K562 (cell line): ENCODE results near the gene RHOBTB3. TPM values are rescaled to one million over a fixed set of nuclear protein-coding genes. Genes with fewer than 3 reads are reported as not detected.

Source experiments
- E2F3 ChIP-seq: fragments of 250-450 bp; sonication (Bioruptor Pico); IDR thresholded peaks from 2 replicates; pipeline ENCODE4 v1.4.0; 2020; ENCODE audit warnings: mild to moderate bottlenecking
- ETV1 ChIP-seq: fragments of 450-650 bp; conservative IDR thresholded peaks from 2 replicates; pipeline ENCODE4 v1.6.1; 2016; ENCODE audit warnings: missing genetic modification characterization, control low read depth, low read depth, missing compliant biosample characterization
- EWSR1 ChIP-seq: fragments of 450-650 bp; IDR thresholded peaks from 2 replicates; pipeline ENCODE4 v1.6.1; 2018; ENCODE audit warnings: borderline replicate concordance, mild to moderate bottlenecking, low read depth, moderate library complexity; ENCODE audit not compliant: partially characterized antibody
- FUS ChIP-seq: fragments of 200-400 bp; formaldehyde crosslinking; optimal IDR thresholded peaks from 2 replicates; pipeline ENCODE3; 2017; ENCODE audit warnings: low read depth, low read length
- GTF2E2 ChIP-seq: fragments of 200-800 bp; sonication (Bioruptor generic); IDR thresholded peaks from 2 replicates; pipeline ENCODE4 v1.6.1; 2016; ENCODE audit warnings: missing genetic modification characterization, missing compliant biosample characterization
- NR3C1 ChIP-seq: sonication (generic); formaldehyde crosslinking; IDR thresholded peaks from 2 replicates; pipeline ENCODE4 v1.8.1; 2022; ENCODE audit warnings: missing genetic modification reagents
- POLR3G ChIP-seq: IDR thresholded peaks from 2 replicates; pipeline ENCODE4 v1.6.1; 2011; ENCODE audit not compliant: insufficient read length, insufficient replicate concordance; ENCODE audit errors: extremely low read depth
- SIN3A ChIP-seq, 2 experiments: fragments of 150-350 bp in 1 of 2; IDR thresholded peaks; 2 replicates each; pipeline ENCODE4 v1.6.1; 2011 to 2016; ENCODE audit warnings: borderline replicate concordance in 2 of 2, low read depth in 2 of 2, low read length in 2 of 2, mild to moderate bottlenecking in 2 of 2, moderate library complexity in 2 of 2; ENCODE audit not compliant: control insufficient read depth in 1 of 2
- SIX5 ChIP-seq, 2 experiments: IDR thresholded peaks; 2 replicates each; pipeline ENCODE4 v1.6.1; 2011; ENCODE audit warnings: low read length in 2 of 2, borderline replicate concordance in 1 of 2, low read depth in 1 of 2, mild to moderate bottlenecking in 1 of 2, moderate library complexity in 1 of 2; ENCODE audit not compliant: insufficient read depth in 1 of 2
- STAG1 ChIP-seq: sonication (generic); formaldehyde crosslinking; IDR thresholded peaks from 2 replicates; pipeline ENCODE4 v1.5.0; 2020; ENCODE audit warnings: missing genetic modification reagents, borderline replicate concordance
- YBX1 ChIP-seq: fragments of 450-650 bp; IDR thresholded peaks from 2 replicates; pipeline ENCODE4 v1.7.1; 2016; ENCODE audit warnings: mild to moderate bottlenecking
- ZNF263 ChIP-seq: sonication (generic); formaldehyde crosslinking; IDR thresholded peaks from 2 replicates; pipeline ENCODE4 v1.8.0; 2022; ENCODE audit warnings: mild to moderate bottlenecking, missing genetic modification reagents, borderline replicate concordance
- ZNF76 ChIP-seq: fragments of 250-450 bp; sonication (Bioruptor Pico); IDR thresholded peaks from 2 replicates; pipeline ENCODE4 v1.4.0; 2020; ENCODE audit warnings: mild to moderate bottlenecking, moderate library complexity, borderline replicate concordance
- ZSCAN29 ChIP-seq: fragments of 450-650 bp; IDR thresholded peaks from 2 replicates; pipeline ENCODE4 v1.6.1; 2017
- polyA plus RNA-seq, 8 experiments: library from polyadenylated mRNA; depleted of rRNA in 4 of 8; stranded (reverse) in 5 of 8; unstranded in 3 of 8; fragments of >200 nt; fragmentation: Nextera tagmentation in 2 of 8; fragmentation: Illumina TruSeq in 1 of 8; extraction: Ambion mirVana in 2 of 8; extraction: Trizol in 1 of 8; gene quantifications; 2 replicates each; pipeline versions ENCODE4 v1.2.1 to v1.2.3, GENCODE V29; 2011 to 2014; ENCODE audit warnings: inconsistent platforms in 1 of 8, missing spikeins in 1 of 8
- total RNA-seq, 7 experiments: library from RNA; depleted of rRNA in 6 of 7; stranded (reverse); fragments of >200 nt in 6 of 7; fragmentation: Illumina TruSeq in 2 of 7; extraction: Trizol in 2 of 7; gene quantifications; 2 replicates each; pipeline versions ENCODE4 v1.2.1 to v1.2.3, GENCODE V29; 2011 to 2021; ENCODE audit warnings: low replicate concordance in 1 of 7
- TF ChIP-seq, protein P1 (sequence below): fragments of 450-650 bp; IDR thresholded peaks from 2 replicates; pipeline ENCODE4 v1.6.1; 2018; ENCODE audit warnings: mild to moderate bottlenecking, low read depth; ENCODE audit not compliant: partially characterized antibody
- TF ChIP-seq, protein P2 (sequence below): sonication (generic); formaldehyde crosslinking; IDR thresholded peaks from 2 replicates; pipeline ENCODE4 v1.4.0; 2020; ENCODE audit warnings: mild to moderate bottlenecking, missing genetic modification reagents
- TF ChIP-seq, protein P3 (sequence below): fragments of 200-800 bp; sonication (Bioruptor generic); IDR thresholded peaks from 2 replicates; pipeline ENCODE4 v1.6.1; 2017; ENCODE audit warnings: missing genetic modification characterization, missing compliant biosample characterization
- TF ChIP-seq, protein P4 (sequence below): fragments of 450-650 bp; IDR thresholded peaks from 2 replicates; pipeline ENCODE4 v1.6.1; 2017; ENCODE audit warnings: antibody characterized with exemption

Gene RHOBTB3
- total and polyA plus RNA-seq, 9 of the 15 experiments (the other 6 are each of a cell fraction or from before 2014, with no cell fraction given) = 39.7 to 143 (median 115) TPM

DNA sequence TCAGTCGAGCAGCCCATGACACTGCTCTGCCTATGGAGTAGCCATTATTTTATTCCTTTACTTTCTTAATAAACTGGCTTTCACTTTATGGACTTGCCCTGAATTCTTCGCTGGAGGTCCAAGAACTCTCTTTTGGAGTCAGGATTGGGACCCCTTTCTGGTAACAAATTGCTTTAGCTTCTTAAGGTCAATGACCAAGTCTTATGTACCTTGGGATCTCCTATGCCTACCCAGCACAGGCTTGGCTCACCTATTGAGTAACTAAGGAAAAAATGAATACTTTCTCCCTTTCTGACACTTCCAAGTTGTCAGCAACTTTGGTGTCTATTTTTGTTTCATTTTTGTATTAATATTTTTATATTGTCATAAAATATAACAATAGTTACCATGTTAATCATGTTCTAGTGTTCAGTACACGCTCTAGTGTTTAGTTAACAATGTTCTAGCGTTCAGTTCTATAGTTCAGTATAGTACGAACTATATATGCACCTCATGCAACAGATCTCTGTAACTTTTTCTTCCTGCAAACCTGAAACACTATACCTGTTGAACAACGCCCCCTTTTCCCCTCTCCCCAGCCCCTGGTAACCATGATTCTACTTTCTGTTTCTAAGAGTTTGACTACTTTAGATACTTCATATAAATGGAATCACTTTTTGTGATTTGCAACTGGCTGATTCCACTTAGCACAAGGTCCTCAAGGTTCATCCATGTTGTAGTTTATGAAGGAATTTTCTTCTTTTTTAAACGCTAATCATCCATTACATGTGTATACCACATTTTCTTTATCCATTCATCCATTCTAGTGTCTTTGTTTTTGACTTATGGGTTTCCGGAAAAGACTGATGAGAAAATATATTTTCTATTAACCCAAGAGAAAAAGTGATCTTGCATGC lies 1.8 kb upstream of the RHOBTB3 start (continued):
- TF ChIP-seq, protein P1, sequence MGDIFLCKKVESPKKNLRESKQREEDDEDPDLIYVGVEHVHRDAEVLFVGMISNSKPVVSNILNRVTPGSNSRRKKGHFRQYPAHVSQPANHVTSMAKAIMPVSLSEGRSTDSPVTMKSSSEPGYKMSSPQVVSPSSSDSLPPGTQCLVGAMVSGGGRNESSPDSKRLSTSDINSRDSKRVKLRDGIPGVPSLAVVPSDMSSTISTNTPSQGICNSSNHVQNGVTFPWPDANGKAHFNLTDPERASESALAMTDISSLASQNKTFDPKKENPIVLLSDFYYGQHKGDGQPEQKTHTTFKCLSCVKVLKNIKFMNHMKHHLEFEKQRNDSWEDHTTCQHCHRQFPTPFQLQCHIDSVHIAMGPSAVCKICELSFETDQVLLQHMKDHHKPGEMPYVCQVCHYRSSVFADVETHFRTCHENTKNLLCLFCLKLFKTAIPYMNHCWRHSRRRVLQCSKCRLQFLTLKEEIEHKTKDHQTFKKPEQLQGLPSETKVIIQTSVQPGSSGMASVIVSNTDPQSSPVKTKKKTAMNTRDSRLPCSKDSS = no peak
- TF ChIP-seq NR3C1 (CRISPR knock-in tag) = no peak
- TF ChIP-seq, protein P2, sequence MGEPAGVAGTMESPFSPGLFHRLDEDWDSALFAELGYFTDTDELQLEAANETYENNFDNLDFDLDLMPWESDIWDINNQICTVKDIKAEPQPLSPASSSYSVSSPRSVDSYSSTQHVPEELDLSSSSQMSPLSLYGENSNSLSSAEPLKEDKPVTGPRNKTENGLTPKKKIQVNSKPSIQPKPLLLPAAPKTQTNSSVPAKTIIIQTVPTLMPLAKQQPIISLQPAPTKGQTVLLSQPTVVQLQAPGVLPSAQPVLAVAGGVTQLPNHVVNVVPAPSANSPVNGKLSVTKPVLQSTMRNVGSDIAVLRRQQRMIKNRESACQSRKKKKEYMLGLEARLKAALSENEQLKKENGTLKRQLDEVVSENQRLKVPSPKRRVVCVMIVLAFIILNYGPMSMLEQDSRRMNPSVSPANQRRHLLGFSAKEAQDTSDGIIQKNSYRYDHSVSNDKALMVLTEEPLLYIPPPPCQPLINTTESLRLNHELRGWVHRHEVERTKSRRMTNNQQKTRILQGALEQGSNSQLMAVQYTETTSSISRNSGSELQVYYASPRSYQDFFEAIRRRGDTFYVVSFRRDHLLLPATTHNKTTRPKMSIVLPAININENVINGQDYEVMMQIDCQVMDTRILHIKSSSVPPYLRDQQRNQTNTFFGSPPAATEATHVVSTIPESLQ (CRISPR knock-in tag) = no peak; the same call in 1 of the 2 replicates
- peak; percentile 99; the same call in 1 of the 2 replicates for TF ChIP-seq GTF2E2 (tag)
- TF ChIP-seq ZSCAN29 = no peak
- TF ChIP-seq FUS = no peak
- no peak for TF ChIP-seq ETV1 (tag)
- TF ChIP-seq, protein P3, sequence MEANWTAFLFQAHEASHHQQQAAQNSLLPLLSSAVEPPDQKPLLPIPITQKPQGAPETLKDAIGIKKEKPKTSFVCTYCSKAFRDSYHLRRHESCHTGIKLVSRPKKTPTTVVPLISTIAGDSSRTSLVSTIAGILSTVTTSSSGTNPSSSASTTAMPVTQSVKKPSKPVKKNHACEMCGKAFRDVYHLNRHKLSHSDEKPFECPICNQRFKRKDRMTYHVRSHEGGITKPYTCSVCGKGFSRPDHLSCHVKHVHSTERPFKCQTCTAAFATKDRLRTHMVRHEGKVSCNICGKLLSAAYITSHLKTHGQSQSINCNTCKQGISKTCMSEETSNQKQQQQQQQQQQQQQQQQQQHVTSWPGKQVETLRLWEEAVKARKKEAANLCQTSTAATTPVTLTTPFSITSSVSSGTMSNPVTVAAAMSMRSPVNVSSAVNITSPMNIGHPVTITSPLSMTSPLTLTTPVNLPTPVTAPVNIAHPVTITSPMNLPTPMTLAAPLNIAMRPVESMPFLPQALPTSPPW (CRISPR knock-in tag) = no peak; the same call in 1 of the 2 replicates
- no peak for TF ChIP-seq E2F3 (CRISPR knock-in tag)
- TF ChIP-seq ZNF263 = no peak
- TF ChIP-seq POLR3G = no peak
- TF ChIP-seq SIN3A (IDR thresholded peaks at IDR 0.05; ENCODE audit: borderline replicate concordance in 2 of 2, control insufficient read depth in 1 of 2, low read depth in 2 of 2, low read length in 2 of 2) = 0 out of 4 replicates have a peak, but pooled peaks of 1 of the 2 experiments have one; percentile 63
- peak; percentile 82 for TF ChIP-seq EWSR1
- no peak for TF ChIP-seq YBX1
- no peak for TF ChIP-seq STAG1 (CRISPR knock-in tag)
- TF ChIP-seq SIX5 (IDR thresholded peaks at IDR 0.05; ENCODE audit: borderline replicate concordance in 1 of 2, insufficient read depth in 1 of 2, low read depth in 1 of 2, low read length in 2 of 2) = no peak
- no peak for TF ChIP-seq ZNF76 (CRISPR knock-in tag)
- TF ChIP-seq, protein P4, sequence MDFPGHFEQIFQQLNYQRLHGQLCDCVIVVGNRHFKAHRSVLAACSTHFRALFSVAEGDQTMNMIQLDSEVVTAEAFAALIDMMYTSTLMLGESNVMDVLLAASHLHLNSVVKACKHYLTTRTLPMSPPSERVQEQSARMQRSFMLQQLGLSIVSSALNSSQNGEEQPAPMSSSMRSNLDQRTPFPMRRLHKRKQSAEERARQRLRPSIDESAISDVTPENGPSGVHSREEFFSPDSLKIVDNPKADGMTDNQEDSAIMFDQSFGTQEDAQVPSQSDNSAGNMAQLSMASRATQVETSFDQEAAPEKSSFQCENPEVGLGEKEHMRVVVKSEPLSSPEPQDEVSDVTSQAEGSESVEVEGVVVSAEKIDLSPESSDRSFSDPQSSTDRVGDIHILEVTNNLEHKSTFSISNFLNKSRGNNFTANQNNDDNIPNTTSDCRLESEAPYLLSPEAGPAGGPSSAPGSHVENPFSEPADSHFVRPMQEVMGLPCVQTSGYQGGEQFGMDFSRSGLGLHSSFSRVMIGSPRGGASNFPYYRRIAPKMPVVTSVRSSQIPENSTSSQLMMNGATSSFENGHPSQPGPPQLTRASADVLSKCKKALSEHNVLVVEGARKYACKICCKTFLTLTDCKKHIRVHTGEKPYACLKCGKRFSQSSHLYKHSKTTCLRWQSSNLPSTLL = no peak
